ENCODE measurements around the gene PTPN3. TPM values are rescaled to one million over a fixed set of nuclear protein-coding genes. Genes with fewer than 3 reads are reported as not detected.

Gene PTPN3
- total and polyA plus RNA-seq, 2 donors (not counting 1 experiment from before 2014, with no cell fraction given) = not detected

DNA sequence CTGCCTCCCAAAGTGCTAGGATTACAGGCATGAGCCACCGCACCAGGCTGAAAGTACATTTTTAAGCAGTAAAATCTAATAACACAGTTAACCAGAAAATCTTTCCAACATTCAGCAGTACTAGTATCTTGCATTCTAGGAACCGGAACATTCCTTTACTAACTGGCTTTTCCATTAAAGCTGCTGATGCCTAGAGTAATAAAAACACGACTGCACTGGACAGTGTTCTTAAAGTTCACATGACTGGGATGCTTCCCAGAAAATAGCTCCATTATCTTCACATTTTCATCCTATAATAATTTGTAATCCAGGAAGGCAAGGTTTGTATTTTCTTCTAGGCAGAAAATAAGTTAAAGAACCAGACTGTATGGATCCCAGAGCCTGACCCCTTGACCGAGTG, 9.8 kb downstream of the PTPN3 start:
- H3K4me2 ChIP-seq (replicated peaks; ENCODE audit: low read depth, low read length, poor library complexity, severe bottlenecking) = no peak overlapping the region
- H3K27ac ChIP-seq (ENCODE audit: low read length in 2 of 2) = no peak overlapping the region
- ChIA-PET POLR2A (no interaction called here), CTCF (no interaction called here)
- intact Hi-C loops (cut with micrococcal nuclease) = no loop called here
- peaks cover 0 to 5% (median 2%) of the 10 kb centered on the region in 4 experiments for H3K27me3 ChIP-seq (replicated peaks in 1 of 4; ENCODE audit: control extremely low read depth in 1 of 4, control insufficient read depth in 3 of 4, insufficient read depth in 4 of 4, low read length in 3 of 4)
- WGBS (ENCODE audit: insufficient coverage) = 81% methylated on average over 3 of the region's 4 CpGs
- H3K79me2 ChIP-seq (ENCODE audit: control insufficient read depth, insufficient read depth, low read length) = no peaks in the 10 kb centered on the region
- H3K4me1 ChIP-seq (ENCODE audit: control insufficient read depth in 2 of 2, insufficient read depth in 2 of 2, low read length in 2 of 2) = no peaks in the 10 kb centered on the region
- H2AFZ ChIP-seq (ENCODE audit: insufficient read depth, low read depth, low read length, poor library complexity, severe bottlenecking) = no peak overlapping the region
- H3K9ac ChIP-seq (ENCODE audit: low read length) = no peak overlapping the region
- DNase-seq (no peak), ATAC-seq (ENCODE audit: low read depth) (no peak)
- H4K20me1 ChIP-seq (ENCODE audit: control insufficient read depth, insufficient read depth, low read length, poor library complexity, severe bottlenecking) = no peaks in the 10 kb centered on the region
- no peaks in the 10 kb centered on the region for H3K9me3 ChIP-seq (ENCODE audit: control extremely low read depth in 1 of 3, control insufficient read depth in 2 of 3, insufficient read depth in 1 of 3, low read length in 2 of 3)
- H3K36me3 ChIP-seq (replicated peaks in 1 of 2; ENCODE audit: control extremely low read depth in 1 of 2, control insufficient read depth in 1 of 2, extremely low read depth in 1 of 2, insufficient read depth in 2 of 2, low read length in 1 of 2) = no peaks in the 10 kb centered on the region
- H3K27ac Mint-ChIP-seq = no peak overlapping the region
- H3K4me3 ChIP-seq (ENCODE audit: control extremely low read depth in 1 of 5, extremely low read depth in 1 of 5, insufficient read depth in 1 of 5, low read depth in 2 of 5, low read length in 4 of 5) = no peak overlapping the region
- H3K9me3 Mint-ChIP-seq (ENCODE audit: insufficient read depth) = no peaks in the 10 kb centered on the region
- H3K4me3 Mint-ChIP-seq = no peak overlapping the region
- peaks cover 42% of the 10 kb centered on the region for H3K27me3 Mint-ChIP-seq
- TF ChIP-seq, protein P1, sequence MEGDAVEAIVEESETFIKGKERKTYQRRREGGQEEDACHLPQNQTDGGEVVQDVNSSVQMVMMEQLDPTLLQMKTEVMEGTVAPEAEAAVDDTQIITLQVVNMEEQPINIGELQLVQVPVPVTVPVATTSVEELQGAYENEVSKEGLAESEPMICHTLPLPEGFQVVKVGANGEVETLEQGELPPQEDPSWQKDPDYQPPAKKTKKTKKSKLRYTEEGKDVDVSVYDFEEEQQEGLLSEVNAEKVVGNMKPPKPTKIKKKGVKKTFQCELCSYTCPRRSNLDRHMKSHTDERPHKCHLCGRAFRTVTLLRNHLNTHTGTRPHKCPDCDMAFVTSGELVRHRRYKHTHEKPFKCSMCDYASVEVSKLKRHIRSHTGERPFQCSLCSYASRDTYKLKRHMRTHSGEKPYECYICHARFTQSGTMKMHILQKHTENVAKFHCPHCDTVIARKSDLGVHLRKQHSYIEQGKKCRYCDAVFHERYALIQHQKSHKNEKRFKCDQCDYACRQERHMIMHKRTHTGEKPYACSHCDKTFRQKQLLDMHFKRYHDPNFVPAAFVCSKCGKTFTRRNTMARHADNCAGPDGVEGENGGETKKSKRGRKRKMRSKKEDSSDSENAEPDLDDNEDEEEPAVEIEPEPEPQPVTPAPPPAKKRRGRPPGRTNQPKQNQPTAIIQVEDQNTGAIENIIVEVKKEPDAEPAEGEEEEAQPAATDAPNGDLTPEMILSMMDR (IDR thresholded peaks at IDR 0.05) = no peak
- no peak for TF ChIP-seq EZH2 (IDR thresholded peaks at IDR 0.05; ENCODE audit: borderline replicate concordance, insufficient read depth, low read depth, low read length, poor library complexity, severe bottlenecking)
- H3K4me1 Mint-ChIP-seq = no peaks in the 10 kb centered on the region

DNA sequence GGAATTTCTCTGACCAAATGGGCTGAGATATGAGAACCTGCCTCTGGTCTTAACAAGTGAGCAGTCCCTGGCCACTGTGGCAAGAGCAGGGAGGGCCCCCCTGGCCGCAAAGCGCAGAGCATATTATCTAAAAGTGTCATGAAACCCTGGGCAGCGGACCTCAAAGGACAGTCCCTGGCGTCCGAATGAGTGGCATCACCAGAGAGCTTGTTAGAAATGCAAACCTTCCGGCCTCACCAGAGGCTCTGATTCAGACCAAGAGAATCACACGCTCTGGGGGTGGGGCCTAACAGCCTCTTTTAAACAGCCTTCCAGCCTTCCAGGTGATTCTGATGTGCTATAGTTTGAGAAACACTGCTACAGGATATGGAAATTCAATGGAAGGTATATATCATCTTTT, 10.9 kb downstream of the PTPN3 start:
- Histone ChIP-seq H3K27me3 (replicated peaks in 1 of 4; ENCODE audit: control extremely low read depth in 1 of 4, control insufficient read depth in 3 of 4, insufficient read depth in 4 of 4, low read length in 3 of 4) (peaks cover 0 to 5% (median 2%) of the 10 kb centered on the region in 4 experiments), H3K4me2 (replicated peaks; ENCODE audit: low read depth, low read length, poor library complexity, severe bottlenecking) (no peak overlapping the region), H3K9ac (ENCODE audit: low read length) (no peak overlapping the region), H3K4me3 (ENCODE audit: control extremely low read depth in 1 of 5, extremely low read depth in 1 of 5, insufficient read depth in 1 of 5, low read depth in 2 of 5, low read length in 4 of 5) (no peak overlapping the region), H3K36me3 (replicated peaks in 1 of 2; ENCODE audit: control extremely low read depth in 1 of 2, control insufficient read depth in 1 of 2, extremely low read depth in 1 of 2, insufficient read depth in 2 of 2, low read length in 1 of 2) (no peaks in the 10 kb centered on the region), H2AFZ (ENCODE audit: insufficient read depth, low read depth, low read length, poor library complexity, severe bottlenecking) (no peak overlapping the region), H3K4me1 (ENCODE audit: control insufficient read depth in 2 of 2, insufficient read depth in 2 of 2, low read length in 2 of 2) (no peaks in the 10 kb centered on the region), H3K9me3 (ENCODE audit: control extremely low read depth in 1 of 3, control insufficient read depth in 2 of 3, insufficient read depth in 1 of 3, low read length in 2 of 3) (no peaks in the 10 kb centered on the region), H4K20me1 (ENCODE audit: control insufficient read depth, insufficient read depth, low read length, poor library complexity, severe bottlenecking) (no peaks in the 10 kb centered on the region), H3K27ac (ENCODE audit: low read length in 2 of 2) (no peak overlapping the region), H3K79me2 (ENCODE audit: control insufficient read depth, insufficient read depth, low read length) (no peaks in the 10 kb centered on the region)
- WGBS (ENCODE audit: insufficient coverage) = 57% methylated on average over 6 of the region's 7 CpGs
- Mint-ChIP-seq H3K9me3 (ENCODE audit: insufficient read depth) (no peaks in the 10 kb centered on the region), H3K27ac (no peak overlapping the region), H3K4me1 (no peaks in the 10 kb centered on the region), H3K4me3 (no peak overlapping the region), H3K27me3 (peaks cover 47% of the 10 kb centered on the region)
- POLR2A ChIA-PET = no interaction called here
- intact Hi-C loops (cut with micrococcal nuclease) = no loop called here
- no peak for ATAC-seq (ENCODE audit: low read depth)
- TF ChIP-seq, protein P1 (IDR thresholded peaks at IDR 0.05) = no peak
- no peak for TF ChIP-seq EZH2 (IDR thresholded peaks at IDR 0.05; ENCODE audit: borderline replicate concordance, insufficient read depth, low read depth, low read length, poor library complexity, severe bottlenecking)
- CTCF ChIA-PET = no interaction called here
- no peak for DNase-seq

Measured in B cell (primary cell).